Measurements from ENCODE around the gene SLC38A2. TPM values are rescaled to one million over a fixed set of nuclear protein-coding genes. Genes with fewer than 3 reads are reported as not detected.
A peak's percentile ranks its signal among the peaks of the same experiment; 100 is the strongest.

The SLC38A2 gene
- total RNA-seq, 4 donors from 2014 or later: 632 to 1,386 (median 819) TPM

DNA sequence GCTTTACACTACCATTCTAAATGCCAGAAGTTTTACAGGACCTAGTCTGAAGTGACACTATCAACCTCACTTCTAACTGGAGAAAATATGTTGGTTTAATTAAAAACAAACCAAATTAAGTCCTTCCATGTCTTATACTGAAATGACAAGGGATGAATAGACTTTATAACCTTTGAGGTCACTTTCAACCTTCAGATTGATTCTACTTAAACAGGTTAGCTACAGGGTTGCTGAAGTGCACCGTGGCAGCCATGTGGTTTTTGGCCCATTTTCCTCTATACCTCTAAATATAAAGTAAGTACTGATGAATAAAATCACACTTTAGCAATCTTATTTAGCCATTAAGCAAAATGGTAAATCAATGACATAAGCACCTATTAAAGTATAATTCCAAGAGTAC is 3.9 kb downstream of the SLC38A2 start:
- peaks cover 74% of the 10 kb centered on the region for H3K36me3 ChIP-seq
- no peaks in the 10 kb centered on the region for H3K9me3 ChIP-seq
- peak overlapping the region; percentile 40 for H3K27ac ChIP-seq
- no peaks in the 10 kb centered on the region for H3K27me3 ChIP-seq
- 28% methylated on average over 1 of the region's 1 CpG for WGBS
- TF ChIP-seq POLR2A (IDR thresholded peaks at IDR 0.05) (no peak), POLR2AphosphoS5 (IDR thresholded peaks at IDR 0.05) (no peak), EP300 (IDR thresholded peaks at IDR 0.05) (no peak)
- TF ChIP-seq, protein P1, sequence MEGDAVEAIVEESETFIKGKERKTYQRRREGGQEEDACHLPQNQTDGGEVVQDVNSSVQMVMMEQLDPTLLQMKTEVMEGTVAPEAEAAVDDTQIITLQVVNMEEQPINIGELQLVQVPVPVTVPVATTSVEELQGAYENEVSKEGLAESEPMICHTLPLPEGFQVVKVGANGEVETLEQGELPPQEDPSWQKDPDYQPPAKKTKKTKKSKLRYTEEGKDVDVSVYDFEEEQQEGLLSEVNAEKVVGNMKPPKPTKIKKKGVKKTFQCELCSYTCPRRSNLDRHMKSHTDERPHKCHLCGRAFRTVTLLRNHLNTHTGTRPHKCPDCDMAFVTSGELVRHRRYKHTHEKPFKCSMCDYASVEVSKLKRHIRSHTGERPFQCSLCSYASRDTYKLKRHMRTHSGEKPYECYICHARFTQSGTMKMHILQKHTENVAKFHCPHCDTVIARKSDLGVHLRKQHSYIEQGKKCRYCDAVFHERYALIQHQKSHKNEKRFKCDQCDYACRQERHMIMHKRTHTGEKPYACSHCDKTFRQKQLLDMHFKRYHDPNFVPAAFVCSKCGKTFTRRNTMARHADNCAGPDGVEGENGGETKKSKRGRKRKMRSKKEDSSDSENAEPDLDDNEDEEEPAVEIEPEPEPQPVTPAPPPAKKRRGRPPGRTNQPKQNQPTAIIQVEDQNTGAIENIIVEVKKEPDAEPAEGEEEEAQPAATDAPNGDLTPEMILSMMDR (IDR thresholded peaks at IDR 0.05): no peak
- peak overlapping the region; percentile 99 for H3K4me3 ChIP-seq
- DNase-seq (ENCODE audit: low spot score in 2 of 2): no peak
- H3K4me1 ChIP-seq: peaks cover 71% of the 10 kb centered on the region

DNA sequence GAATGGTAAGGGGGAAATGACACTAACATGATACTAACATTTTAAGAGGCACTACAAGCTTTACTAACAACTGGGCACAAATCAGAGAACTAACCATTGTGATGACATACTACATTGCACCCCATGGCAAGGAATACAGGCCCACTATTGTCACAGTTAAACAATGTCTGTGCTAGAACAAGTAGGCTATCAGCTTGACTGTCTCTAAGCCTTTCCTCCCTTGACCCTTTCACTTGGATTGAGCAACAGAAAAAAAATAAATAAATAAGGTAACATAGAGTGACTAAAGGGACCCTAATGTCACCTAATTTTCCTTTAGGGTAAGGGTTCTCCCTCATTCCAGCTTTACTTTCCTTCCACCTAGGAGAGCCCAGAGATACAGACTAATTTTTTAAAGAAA is 4.4 kb downstream of the SLC38A2 start:
- peak overlapping the region; percentile 40 for H3K27ac ChIP-seq

DNA sequence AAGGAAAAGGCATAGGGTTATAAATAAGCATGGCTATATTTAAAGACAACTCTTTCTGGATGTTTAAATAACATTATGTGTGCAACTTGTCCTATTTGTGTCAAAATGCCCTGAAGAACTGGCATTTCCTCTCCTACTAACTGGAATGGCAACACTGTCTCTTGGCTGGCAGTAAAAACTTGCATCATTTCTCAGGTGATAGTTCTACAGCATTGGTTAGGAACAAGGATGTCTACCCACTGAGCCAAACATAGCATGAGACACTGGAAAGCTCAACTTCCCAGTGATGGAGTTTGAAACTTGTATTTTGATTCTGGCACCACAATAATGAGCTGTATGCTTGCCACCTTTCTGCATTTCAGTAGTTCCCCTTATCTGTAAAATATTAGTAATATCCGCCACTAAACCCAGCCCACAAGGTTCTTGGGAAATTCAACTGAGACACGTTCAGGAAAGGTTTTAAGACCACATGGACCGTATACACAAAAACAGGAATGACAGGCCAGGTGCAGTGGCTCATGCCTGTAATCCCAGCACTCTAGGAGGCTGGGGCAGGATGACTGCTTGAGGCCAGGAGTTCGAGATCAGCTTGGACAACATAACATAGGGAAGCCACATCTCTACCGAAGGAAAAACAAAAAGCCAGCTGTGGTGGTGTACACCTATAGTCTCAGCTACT is 5.1 kb downstream of the SLC38A2 start:
- H3K4me1 ChIP-seq: peaks cover 79% of the 10 kb centered on the region
- TF ChIP-seq POLR2AphosphoS5 (IDR thresholded peaks at IDR 0.05) (peak in 1 of 3 donors; percentile 31), POLR2A (IDR thresholded peaks at IDR 0.05) (no peak)

More for the DNA sequence above, 4.4 kb downstream of the SLC38A2 start:
- Histone ChIP-seq H3K9me3 (no peaks in the 10 kb centered on the region), H3K36me3 (peaks cover 79% of the 10 kb centered on the region), H3K27me3 (no peaks in the 10 kb centered on the region), H3K4me1 (peaks cover 74% of the 10 kb centered on the region), H3K4me3 (peak overlapping the region; percentile 99)
- no peak for DNase-seq (ENCODE audit: low spot score in 2 of 2)
- TF ChIP-seq, protein P1 (IDR thresholded peaks at IDR 0.05): no peak
- no peak for TF ChIP-seq POLR2A (IDR thresholded peaks at IDR 0.05)
- no peak for TF ChIP-seq EP300 (IDR thresholded peaks at IDR 0.05)
- no peak for TF ChIP-seq POLR2AphosphoS5 (IDR thresholded peaks at IDR 0.05)

DNA sequence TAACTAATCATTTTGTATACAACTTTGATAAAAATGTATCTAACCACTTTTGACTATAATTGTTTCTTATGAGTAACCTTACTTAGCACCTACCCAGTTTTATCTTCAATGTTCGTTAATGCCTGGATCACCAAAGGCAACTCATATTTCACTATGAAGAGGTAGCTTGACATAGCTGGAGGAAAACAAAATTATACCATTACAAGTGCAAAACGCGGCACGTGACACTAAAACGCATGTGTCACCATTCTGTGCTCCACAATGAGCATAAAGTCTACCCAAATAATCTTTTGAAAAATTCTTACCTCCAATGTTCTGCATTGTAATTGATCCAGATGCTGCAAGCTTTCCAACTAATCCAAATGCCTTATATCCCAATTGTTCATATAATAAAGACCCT is 5.8 kb downstream of the SLC38A2 start:
- peaks cover 82% of the 10 kb centered on the region for H3K4me1 ChIP-seq
- H3K4me3 ChIP-seq: peak overlapping the region; percentile 99
- no peaks in the 10 kb centered on the region for H3K9me3 ChIP-seq
- WGBS: 62% methylated on average over 5 of the region's 5 CpGs
- no peak for DNase-seq (ENCODE audit: low spot score in 2 of 2)
- no peaks in the 10 kb centered on the region for H3K27me3 ChIP-seq
- peak overlapping the region; percentile 40 for H3K27ac ChIP-seq
- TF ChIP-seq POLR2A (IDR thresholded peaks at IDR 0.05) (no peak), EP300 (IDR thresholded peaks at IDR 0.05) (no peak), POLR2AphosphoS5 (IDR thresholded peaks at IDR 0.05) (no peak)
- TF ChIP-seq, protein P1 (IDR thresholded peaks at IDR 0.05): no peak
- H3K36me3 ChIP-seq: peaks cover 93% of the 10 kb centered on the region

More for the DNA sequence above, 5.1 kb downstream of the SLC38A2 start:
- Histone ChIP-seq H3K27me3 (no peaks in the 10 kb centered on the region), H3K27ac (peak overlapping the region; percentile 40), H3K36me3 (peaks cover 86% of the 10 kb centered on the region), H3K9me3 (no peaks in the 10 kb centered on the region), H3K4me3 (peak overlapping the region; percentile 99)
- WGBS: 31% methylated on average over 5 of the region's 5 CpGs
- no peak for DNase-seq (ENCODE audit: low spot score in 2 of 2)

DNA sequence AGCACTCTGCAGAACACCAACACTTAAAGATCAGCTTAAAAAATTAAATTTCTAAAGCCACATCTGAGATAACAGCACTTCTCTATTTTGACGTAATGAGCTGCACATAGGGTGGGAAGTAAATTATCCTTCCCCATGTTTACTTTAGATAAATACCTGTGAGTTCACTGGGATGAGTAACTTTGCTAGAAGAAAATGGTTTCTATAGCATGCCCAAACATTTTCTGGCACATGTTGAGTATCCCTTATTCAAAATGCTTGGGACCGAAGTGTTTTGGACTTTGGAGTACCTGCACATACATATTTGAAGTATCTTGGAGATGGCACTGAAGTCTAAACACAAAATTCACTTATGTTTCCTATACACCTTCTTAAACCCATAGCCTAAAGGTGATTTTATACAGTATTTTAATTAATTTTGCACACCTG is 6.6 kb downstream of the SLC38A2 start:
- H3K9me3 ChIP-seq: no peaks in the 10 kb centered on the region
- peaks cover 100% of the 10 kb centered on the region for H3K36me3 ChIP-seq
- no peak for DNase-seq (ENCODE audit: low spot score in 2 of 2)
- no peaks in the 10 kb centered on the region for H3K27me3 ChIP-seq
- no peak for TF ChIP-seq POLR2AphosphoS5 (IDR thresholded peaks at IDR 0.05)
- no peak for TF ChIP-seq POLR2A (IDR thresholded peaks at IDR 0.05)
- no peak for TF ChIP-seq EP300 (IDR thresholded peaks at IDR 0.05)
- TF ChIP-seq, protein P1 (IDR thresholded peaks at IDR 0.05): no peak
- no peak overlapping the region for H3K27ac ChIP-seq
- WGBS: 41% methylated on average over 2 of the region's 2 CpGs
- H3K4me1 ChIP-seq: peaks cover 90% of the 10 kb centered on the region
- peak overlapping the region; percentile 99 for H3K4me3 ChIP-seq
